Measurements from ENCODE around the gene ZBTB11.

DNA sequence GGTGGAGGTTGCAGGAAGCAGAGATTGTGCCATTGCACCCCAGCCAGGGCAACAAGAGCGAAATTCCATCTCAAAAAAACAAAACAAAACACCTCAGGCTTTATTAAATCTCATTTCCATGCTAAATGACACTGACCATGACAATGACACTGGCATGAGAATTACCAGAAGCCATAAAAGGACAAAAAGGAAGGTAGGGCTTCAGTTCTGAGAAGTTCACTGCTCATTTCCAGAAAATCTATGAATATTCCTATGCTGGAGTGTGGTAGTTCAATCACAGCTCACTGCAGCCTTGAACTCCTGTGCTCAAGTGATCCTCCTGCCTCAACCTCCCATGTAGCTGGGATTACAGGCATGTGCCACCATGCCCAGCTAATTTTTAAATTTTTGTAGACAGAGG lies 58.2 kb downstream of the ZBTB11 start:
- TF ChIP-seq POLR2AphosphoS5 (IDR thresholded peaks at IDR 0.05) (no peak), POLR2A (IDR thresholded peaks at IDR 0.05) (no peak)

All from stomach (tissue), 4 donors.